NCI-H128 (cell line): ENCODE measurements around the gene CHST8.
"Not testable (repeated sequence)": the region's sequence is repeated elsewhere in the genome, so short reads cannot be mapped to it uniquely, and the experiment has no call there.

Experiments used
- DNase-seq: peaks from one replicate; lab custom pipeline; 2025; ENCODE audit not compliant: unreplicated experiment; lab: John Stamatoyannopoulos, UW

The CHST8 gene

DNA sequence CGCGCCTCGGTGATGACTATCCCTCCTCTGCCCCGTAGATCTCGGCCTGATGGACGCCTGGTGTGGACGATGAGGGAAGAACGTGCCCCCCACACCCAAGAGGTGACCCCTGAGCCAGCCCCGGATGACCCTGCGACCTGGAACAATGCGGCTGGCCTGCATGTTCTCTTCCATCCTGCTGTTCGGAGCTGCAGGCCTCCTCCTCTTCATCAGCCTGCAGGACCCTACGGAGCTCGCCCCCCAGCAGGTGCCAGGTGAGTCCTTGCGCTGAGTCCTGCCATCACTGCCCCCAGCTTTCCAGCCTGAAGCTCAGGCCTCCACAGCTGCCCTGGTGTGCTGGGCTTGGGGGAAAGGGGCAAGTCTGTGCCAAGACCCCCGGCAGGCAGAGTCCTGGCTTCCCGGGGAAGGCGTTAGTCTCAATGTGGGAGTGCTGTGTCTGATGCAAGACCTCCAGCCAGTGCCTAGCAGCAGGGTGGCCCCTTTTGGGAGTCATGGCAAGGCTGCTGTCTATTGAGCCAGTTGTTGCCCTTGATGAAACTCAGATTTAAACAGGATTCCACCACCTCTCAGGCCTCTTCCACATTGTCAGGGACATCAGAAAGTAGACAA lies 67.5 kb downstream of the CHST8 start:
- DNase-seq, result no peak

DNA sequence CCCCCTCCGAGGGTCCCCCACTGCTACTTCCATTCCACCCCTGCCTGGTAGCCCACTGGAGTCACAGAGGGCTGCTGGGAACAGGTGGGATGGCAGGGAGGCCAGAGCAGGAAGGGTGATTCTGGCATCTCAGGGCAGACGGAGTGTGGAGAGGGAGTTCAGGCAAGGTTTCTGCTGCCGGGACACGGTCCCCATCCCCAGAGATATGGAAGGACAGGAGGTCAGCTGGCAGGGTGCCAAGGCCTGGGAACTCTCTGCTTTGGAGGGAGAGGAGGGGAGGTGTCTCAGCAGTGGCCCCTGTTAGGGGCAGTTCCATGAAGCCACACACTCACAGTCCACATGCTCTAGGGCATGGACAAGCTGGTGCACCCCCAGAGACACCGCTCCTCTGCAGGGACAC lies 68.1 kb downstream of the CHST8 start:
- no peak for DNase-seq

DNA sequence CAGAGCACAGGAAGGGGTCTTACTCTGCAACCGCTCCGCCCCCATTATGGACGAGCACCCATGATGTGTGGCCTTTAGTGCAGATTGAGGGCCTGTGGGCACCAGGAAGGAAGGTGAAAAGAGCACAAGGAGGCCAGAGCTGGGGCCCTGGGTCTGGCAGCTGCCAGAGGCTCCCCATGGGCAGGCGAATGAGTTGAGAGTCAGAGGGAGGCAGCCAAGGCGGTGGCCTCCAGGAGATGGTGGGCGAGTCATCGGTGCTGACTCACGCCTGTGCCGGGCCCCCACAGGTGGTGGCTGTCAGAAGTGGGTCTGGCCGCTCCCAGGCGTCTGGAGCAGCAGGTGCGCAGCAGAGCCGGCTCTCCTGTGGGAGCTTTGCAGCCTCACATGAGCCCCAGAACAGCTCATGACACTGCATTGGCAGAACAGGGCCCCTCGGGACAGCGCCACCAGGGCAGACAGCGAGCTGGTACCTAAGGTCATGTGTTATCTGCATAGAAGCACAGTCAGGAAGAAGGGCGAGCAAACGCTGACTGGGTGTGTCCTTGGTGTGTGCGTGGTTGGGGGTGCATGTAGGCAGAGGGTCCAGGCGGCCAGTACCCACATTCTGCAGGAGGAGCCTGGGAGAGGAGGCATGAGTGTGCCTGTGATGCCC lies 68.8 kb downstream of the CHST8 start:
- no peak for DNase-seq

DNA sequence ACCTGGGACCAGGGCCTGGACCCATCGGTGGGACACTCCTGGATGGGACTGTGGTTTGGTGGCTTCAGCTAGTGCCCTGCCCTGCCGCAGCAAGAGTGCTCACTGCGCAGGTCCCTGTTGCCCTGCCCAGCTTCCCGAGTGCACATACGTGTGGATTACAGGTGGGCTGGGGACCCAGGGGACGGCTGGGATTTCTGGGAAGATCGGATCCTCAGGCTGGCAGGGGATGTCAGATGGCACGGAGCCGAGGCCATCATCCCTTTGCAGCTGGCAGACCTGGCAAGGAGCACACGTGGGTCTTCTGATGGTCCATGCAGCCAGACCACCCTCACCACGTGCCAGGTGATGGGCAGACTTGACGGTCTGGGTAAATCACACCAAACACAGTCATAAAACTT lies 69.3 kb downstream of the CHST8 start:
- DNase-seq, result no peak

DNA sequence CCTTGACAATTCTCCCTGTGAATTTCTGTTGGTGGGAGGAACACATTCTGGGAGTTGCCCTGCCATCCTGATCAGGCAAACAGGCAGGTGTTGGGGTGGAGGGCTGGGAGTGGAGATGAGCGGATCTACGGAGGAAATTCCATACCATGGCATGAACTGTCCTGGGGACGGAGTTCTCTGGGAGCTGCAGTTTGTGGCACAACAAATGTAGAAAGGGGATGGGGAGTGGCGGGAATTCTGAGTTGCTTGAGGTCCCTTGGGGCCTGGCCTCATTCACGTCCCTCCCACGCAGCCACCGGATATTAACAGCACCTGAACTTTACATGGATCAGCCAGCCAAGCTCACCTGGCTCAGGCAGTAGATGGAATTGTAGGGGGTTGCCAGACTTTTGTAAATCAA lies 70.0 kb downstream of the CHST8 start:
- no peak for DNase-seq

DNA sequence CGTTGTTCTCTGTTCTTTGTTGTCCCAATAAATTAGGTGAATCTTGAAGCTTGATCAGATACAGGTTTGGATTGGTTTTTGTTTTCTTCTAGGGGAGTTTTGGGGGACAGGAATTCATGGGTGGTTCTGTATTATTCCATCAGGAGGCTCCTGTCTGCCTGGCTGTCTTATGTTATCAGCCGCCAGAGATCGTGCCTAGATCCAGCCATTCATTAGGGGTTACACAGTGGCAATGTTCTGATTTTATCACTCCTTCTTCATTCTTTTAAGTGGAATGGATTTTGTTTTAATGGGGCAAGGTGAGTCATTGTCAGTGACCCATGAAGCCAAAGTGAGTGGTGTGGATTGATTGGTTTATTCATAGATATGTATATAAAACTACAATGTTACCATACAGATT lies 71.9 kb downstream of the CHST8 start:
- no peak for DNase-seq

DNA sequence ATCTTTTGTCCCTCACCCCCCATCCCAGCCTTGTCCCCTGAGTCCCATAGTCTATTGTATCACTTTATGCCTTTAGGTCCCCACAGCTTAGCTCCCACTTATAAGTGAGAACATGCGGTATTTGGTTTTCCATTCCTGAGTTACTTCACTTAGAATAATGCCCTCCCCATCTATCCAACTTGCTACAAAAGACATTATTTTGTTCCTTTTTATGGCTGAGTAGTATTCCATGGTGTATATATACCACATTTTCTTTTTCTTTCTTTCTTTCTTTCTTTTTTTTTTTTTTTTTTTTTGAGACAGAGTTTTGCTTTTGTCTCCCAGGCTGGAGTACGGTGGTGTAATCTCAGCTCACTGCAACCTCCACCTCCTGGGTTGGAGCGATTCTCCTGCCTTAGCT lies 73.8 kb downstream of the CHST8 start:
- not testable (repeated sequence) for DNase-seq

DNA sequence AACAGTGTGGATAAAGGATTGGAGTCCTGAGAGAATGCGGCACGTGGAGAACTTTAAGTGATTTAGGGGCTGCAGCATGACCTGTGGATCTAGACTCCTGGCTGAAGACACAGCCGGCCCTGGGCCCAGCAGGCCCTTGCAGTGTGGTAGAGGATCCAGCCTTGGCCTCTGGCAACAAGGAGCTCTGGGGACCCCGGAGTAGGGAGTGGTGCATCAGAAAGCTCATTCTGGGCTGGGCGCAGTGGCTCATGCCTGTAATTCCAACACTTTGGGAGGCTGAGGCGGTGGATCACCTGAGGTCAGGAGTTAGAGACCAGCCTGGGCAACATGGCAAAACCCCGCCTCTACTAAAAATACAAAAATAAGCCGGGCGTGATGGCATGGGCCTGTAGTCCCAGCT lies 76.0 kb downstream of the CHST8 start:
- no peak for DNase-seq

DNA sequence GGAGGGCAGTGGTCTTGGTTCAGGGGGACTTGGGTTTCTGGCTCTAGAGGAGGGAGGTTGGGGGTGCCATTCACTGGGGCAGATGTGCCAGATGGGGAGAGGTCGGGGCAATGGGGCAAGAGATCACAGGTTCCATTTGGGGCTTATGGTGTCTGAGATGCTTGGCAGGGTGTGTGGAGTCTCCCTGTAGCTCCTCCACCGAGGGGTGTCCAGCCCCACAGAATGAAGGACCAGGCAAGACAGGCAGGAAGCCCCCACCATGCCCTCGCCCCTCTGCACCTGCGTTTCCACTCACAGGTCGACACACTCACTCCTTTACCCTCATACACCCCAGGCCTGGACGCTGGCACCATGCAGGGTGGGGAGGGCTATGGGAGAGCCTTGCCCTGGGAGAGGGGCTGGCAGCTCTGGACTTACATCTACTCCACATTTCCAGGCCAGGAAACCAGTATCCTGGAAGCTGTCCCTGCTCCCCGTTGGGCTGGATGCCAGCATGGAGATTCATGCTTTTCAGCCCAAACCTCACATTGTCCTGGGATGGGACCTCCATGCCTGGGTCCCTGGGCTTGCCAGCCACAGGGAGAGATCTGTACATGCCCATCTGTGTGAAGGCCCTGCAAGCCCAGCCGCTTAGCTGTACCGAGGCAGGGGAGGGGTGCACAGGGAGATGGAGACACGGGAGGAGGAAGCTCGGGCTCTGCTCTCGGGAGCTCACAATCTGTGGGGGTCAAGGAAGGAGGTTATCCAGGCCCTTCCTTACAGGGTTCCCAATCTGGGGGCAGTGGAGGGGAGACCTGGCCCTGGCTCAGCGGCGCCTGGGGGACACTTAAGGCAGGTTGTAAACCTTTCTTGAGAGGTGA lies 77.1 kb downstream of the CHST8 start:
- no peak for DNase-seq

DNA sequence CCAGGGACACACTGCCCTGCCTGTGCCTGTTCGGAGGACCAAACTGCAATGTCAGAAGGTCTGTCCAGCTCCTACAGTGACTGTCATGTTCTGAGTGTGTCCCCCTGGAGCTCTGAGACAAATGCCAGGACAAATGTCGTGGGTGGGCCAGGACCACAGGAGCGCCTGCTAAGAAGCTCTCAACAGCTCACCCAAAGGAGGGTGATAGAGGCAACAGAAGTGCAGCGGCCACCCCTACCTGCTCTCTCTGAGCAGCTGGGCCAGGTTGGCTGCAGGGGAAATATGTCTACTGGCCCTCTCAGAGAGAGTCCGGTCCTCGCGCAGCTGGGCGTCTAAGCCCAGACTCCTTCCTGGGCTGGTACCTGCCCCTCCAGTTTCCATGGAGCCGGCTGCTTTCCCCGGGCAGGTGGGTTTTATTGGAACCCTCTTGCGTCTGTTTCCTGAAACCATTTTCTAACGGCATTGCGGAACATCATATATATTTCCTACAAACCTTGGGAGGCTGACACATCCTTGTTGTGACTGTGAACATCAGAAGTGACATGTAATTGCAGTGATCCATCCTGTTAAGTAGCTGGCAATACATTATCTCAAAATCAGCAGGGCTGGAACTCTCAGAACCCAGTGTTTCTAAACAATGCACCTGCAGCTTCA lies 78.1 kb downstream of the CHST8 start:
- DNase-seq, result no peak

DNA sequence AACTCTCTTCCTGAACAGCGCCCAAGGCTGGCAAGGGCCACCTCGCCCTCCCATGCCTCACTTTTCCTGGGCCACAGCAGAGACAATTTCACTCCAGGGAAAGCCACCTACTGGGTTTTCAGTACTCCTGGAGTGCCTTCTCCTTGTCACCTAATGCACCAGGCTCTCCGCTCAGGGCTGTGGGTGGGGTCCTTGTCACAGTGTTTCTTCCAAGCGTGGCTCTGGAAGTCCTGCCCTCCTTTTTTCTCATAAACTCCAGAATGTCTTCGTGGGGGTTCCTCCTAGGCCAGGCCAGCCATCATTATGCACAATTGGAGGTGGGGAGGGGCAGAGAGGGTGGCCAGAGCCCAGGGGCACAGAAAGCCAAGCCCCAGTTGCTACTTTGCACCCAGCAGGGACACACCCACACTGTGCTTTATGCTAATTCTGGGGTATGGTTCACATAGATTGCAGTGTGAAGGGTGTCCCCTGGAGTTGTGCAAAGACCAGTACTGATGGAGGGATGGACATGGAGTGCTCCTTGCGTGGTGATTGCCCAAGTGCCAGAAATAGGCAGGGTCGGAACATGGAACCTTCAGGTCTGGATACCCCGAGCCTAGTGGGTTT lies 78.8 kb downstream of the CHST8 start:
- no peak for DNase-seq

DNA sequence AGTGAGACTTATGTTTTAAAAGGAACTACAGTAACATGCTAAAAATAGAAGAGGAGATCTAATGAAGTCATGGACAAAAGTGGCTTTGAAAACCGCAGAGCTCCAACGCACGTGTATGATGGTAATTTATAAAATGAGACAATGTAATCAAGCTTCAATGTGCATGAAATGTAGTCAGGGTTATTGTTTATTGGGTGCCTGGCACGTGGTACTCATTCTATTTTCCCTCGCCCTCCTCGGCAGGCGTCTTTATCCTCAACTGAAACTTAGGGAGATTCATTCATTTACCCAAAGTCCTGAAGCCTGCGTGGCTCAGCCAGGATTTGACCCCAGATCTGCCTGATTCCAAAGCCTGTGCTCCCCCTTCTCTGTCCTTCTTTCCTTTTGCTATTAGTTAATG lies 79.8 kb downstream of the CHST8 start:
- no peak for DNase-seq

DNA sequence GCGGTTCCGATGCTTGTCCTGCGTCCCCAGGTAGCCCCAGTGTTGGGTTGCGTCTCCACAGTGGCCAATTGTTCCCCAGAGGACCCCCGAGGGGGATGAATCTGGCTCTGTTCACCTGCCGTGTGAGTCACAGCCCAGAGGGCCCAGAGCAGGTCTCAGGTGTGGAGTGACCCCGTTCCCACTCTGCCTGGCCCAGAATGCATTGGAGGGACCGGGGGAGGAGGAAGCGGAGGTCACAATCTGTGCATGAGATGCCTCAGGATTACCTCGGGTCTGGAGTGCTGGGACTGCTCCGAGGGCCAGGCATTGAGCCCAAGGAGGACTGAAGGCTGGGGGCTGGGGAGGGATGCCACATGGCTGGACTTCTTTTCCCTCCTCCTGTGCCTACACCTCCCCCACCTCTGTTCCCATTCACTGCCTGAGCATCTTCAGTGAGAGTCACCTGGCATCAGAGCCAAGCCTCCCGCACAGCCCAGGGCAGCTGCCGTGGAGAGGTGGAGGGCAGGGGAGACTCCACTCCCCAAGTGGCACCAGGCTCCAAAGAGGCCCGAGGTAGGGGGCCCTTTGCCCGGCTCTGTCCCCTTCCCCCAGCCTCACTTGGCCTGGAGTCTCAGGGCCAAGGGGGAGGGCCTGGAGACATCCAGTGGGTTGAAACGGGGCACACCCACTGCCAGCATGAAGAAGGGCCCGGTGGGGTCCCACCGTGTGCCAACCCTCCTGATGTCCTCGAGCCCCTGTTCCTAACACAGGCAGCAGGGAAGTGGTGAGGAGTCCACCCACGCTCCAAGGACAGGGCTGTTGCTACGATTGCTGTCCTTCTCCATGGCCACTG lies 81.1 kb downstream of the CHST8 start:
- DNase-seq, result no peak

DNA sequence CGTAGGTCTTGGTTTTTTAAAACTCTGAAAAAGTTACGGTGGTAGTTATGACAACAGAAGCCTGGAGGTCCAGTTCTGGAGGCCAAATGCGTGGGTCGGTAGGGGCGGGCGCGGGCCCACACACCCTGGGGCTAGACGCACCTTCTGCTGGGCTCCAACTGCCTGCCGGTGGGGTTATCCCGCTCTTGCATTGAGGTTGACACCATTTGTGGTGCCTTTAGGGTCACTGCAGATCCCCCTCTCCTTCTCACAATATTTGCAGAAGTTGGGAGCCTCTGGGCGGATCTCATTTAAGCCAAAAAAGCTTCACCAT lies 81.6 kb downstream of the CHST8 start:
- no peak for DNase-seq

DNA sequence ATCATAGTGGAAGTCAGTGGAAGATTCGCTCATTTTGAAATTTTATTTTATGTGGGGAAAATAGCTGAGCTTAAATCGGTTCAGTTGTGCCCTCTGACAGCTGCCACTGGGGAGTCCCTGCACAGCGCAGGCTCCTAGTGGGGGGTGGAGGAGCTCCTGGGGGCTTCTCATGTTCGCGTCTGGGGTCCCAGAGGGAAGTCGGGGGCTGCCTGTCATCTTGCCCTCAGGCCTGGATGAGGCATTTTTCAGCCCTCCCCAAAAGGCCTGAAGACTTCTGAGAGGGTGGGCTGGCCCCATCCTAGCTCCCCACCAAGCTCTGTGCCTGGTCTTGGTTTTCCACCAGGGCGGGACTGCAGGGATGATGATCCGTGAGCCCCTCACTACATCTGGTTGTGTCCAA lies 82.1 kb downstream of the CHST8 start:
- DNase-seq, result no peak

DNA sequence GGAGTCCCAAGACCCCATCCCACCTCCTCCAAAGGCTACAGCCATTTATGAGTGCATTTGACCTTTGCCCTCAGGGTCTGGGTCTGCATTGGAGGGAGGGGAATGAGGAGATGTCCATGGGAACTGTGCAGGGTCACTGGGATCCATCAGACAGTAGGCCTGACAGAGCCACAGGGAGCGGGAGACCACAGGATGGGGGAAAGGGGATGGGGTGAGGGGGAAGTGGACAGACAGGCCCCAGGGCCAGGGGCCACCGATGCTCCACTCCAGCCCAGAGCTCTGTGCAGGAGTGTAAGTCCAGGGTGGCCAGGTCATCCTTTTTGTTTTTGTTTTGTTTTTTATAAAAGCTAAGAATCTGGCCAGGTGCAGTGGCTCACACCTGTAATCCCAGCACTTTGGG lies 82.5 kb downstream of the CHST8 start:
- DNase-seq, result no peak

DNA sequence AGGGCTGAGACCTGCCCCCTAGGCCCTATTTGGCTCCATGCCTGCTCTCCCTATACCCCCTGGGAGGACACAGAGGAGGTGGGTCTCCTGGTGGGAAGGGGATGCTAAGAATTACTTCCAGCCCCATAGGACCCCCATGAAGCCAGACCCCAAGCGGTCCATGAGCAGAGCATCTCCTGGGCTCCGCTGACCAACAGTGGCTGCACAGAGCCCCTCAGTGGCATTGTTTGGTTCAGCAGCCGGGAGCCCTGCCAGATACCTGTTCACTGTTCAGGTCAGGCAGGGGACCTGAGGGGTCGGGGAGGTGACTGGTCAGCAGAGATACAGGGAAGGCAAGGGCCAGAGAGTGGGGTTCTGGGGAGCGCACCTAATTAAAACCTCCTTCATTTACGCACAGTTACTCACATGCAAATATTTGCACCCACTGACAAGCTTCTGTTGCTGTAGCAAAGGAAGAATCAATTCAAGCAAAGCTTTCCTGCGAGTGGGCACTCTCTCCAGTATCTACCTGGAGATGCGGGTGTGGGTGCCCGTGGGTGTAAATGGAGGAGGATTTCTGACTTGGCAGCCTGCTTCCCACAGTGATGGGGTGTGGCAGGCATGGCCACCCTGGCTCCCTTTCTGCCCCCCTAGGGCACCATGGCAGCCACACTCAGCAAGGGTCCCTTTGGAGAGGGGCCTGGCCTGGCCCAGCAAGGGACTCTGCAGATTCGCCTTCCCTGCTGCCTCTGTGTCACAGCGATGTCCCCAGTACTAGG lies 83.5 kb downstream of the CHST8 start:
- DNase-seq, result no peak

DNA sequence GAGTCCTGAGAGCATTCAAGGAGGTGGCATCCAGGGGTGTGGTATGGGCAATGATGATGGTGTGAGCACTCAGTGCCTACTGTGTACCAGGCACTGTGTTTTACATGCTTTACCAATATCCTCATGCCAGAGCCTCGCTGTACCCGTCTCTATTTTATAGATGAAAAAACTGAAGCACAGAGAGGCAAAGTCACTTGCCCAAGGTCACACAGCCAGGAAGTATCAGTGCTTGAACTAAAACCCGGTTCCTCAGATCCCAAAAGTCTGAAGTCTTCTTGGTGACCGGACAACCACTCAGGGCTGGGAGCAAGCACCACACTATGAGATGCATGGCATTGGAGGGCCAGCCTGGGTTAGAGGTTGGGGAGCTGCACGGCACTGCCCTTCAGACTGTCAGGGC lies 84.1 kb downstream of the CHST8 start:
- no peak for DNase-seq

DNA sequence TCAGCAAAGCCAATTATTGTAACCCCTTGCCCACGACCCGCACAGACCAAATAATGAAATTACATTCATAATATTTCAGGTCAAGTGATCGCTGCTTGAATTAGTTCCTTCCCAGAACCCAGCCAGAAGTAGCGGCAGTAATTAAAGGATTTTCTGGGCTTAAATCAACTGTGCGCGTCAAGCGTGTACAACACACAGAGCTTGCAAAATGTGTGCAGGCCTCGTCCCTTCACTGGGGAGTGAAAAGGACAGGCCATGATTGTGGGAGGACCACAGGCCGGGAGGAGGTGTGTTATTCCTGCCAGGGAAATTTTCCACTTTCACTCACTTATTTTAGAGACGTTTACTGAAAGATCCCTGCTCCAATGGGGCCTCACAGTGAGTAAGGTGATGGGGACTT lies 84.9 kb downstream of the CHST8 start:
- DNase-seq, result no peak

DNA sequence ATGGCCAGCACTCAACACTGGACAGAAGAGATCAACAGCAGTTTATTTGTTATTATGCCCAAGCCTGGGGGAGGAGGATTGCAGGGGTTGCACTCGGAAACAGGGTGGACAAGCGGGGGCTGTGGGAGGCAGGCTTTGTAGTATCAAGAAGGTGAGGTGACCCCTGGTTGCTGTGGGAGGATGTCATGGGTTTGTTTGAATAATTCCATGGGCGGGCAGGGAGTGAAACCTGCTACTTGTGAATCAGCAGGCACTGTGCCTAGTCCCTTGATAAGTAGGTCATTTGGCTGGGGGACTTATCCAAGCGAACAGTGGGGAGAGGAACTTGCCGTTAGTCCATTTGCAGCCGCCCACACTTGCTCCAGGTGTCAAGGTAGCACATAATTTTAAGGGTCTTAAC lies 90.5 kb downstream of the CHST8 start:
- no peak for DNase-seq
